HL-60/S4 (cell line): ENCODE data around the gene SPRING1.

Source experiments
- in situ Hi-C: fragments of 300-500 bp; cut with MboI; formaldehyde crosslinking; loops from 2 replicates; pipeline ENCODE4 v1.14.3; 2022; ENCODE audit warnings: low sequenced_read_pairs

Gene SPRING1

DNA sequence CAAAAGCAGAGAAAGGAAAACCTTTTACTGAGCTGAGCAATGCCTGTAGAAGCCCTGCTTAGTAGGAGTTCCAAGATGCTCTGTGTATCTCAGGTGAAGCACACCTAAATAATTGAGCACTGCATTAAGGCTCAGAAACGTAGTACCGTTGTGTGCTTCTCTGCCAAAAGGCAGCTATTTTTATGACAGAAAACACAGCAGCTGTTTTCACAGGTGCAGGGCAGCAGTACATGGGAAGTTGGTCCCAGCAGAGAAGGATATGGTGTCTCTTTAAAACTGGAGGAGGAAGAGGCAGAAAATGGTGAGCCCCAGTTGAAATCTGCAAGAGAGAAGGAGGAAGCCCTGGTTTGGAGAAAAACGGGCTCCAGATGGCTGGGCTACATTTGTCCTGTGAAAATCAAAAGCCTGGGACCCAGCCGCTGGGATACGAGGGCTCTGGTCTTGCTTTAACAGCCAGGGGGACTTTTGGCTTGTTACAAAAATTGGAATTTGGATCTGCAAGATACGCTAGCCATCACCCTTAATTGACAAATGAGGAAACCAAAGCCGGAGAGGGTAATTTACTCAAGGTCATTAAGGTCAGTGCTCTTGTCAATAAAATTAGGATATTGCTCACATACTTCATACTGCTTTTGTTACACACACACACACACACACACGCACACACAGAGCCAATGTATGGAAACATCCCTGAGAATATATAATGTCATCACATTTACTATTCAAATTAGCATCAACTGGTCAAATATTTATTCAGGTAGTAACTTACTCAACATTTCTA is 27.3 kb downstream of the SPRING1 start:
- in situ Hi-C loops, result loop anchor here (10.0 kb wide), 1 partner anchor 424 kb away; no protein-coding TSS in a partner anchor

DNA sequence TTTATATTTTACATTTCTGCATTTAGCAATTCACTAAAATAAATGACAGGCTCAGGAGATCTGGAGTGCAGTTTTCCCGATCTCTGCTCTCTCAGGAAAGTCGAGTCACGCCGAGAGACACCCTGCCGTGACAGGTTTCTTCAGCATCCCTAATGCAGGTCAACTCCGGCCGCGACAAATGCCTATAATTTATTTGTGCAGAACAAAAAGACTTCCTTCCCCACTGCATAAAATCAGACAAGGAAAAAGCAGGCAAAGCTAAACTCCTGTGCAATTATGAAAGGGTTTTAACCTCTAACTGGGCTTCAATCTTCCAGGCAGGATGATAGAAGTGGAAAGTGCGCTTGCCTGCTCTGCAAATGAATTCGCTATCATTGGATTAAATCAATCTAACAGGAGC is 28.1 kb downstream of the SPRING1 start:
- in situ Hi-C loops, result loop anchor here (10.0 kb wide), 1 partner anchor 425 kb away; no protein-coding TSS in a partner anchor

GRCh38 chr12:116708826-116709756 is 28.8 kb downstream of the SPRING1 start:
- in situ Hi-C loops, result no loop called here

- in situ Hi-C loops, result no loop called here
Observed at GRCh38 chr12:116707751-116708150, 30.1 kb downstream of the SPRING1 start.

DNA sequence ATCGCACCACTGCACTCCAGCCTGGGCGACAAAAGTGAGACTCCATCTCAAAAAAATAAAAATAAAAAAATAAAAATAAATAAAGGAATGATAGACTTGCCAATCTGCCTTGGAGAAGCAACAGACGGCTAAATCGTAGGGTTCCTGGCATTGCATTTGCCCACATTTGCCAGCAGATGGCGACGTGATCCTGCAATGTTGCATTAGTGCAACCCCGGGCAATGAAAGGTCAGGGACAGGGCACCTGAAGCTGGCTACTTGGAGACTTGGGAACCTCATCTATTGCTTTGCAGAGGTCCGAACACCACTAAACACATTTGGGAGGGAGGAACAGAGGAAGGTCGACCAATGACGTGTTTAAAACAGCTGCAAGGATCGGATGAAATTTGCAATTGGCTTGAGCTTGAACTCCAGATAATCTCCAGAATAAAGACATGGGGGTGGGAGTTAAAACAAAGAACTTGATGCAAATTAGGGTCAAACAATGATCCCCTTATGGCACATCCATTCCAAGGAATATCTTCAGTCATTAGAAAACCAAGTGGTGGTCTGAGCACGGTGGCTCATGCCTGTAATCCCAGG is 34.6 kb downstream of the SPRING1 start:
- in situ Hi-C loops, result no loop called here

- in situ Hi-C loops, result no loop called here
Observed at GRCh38 chr12:116701432-116701831, 36.4 kb downstream of the SPRING1 start.

GRCh38 chr12:116700066-116700465 is 37.8 kb downstream of the SPRING1 start:
- in situ Hi-C loops, result no loop called here

DNA sequence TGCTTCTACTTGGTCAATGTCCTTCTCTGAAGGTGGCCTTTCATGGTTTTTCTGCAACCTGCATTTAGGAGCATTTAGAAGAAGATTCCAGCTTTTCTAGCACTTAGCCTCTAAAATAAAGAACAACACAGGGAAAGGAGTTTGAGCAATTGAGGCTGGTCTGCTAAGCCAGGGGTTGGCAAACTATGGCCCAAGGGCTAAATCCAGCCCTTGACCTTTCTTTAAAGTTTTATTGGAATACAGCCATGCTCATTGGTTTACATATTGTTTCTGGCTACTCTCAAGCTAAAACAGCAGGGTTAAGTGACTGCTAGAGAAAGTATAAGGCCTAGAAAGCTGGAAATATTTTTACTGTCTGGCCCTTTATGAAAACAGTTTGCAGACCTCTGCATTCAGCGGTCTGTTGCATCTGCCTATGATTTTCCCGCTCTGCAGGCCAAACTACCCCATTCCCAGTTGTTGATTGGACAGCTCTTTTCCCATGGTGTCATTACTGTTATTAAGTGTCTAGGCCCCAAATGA is 39.3 kb downstream of the SPRING1 start:
- in situ Hi-C loops, result no loop called here

GRCh38 chr12:116698116-116698515 is 39.8 kb downstream of the SPRING1 start:
- in situ Hi-C loops, result no loop called here

DNA sequence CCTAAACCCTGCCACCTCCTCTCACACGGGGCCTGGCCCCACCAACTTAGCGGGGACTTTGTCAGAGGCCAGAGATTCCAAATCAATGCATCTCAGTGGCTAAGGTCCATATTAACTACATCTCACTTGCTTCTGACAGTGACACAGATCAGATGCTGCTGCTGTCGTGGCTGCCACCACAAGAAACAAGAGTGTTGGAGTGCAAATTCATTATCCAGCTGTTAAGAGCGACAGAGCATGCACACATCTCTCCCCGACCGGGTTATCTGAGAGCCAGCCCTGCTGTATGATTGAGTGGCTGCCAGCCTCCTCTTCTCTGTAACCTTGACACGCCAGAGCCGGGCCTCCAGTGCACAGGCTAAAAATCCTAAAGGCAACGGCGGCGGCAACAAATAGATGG is 40.2 kb downstream of the SPRING1 start:
- in situ Hi-C loops, result no loop called here

- in situ Hi-C loops, result no loop called here
Observed at GRCh38 chr12:116697305-116697704, 40.6 kb downstream of the SPRING1 start.

DNA sequence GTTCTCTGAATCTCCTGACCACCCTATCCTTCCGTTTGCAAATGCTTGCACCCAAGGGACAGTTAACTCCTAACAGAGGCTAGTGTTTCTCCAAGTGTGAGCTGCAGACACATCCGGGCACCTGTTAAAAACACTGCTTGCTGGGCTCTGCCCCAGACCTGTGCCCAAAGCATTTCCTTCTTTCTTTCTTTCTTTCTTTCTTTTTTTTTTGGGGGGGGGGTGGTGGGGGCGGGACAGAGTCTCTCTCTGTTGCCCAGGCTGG is 42.5 kb downstream of the SPRING1 start:
- in situ Hi-C loops, result no loop called here

- in situ Hi-C loops, result no loop called here
Observed at GRCh38 chr12:116694653-116695463, 43.0 kb downstream of the SPRING1 start.

GRCh38 chr12:116693286-116694227 is 44.3 kb downstream of the SPRING1 start:
- in situ Hi-C loops, result no loop called here

GRCh38 chr12:116692605-116693004 is 45.3 kb downstream of the SPRING1 start:
- in situ Hi-C loops, result no loop called here

- in situ Hi-C loops, result no loop called here
Observed at GRCh38 chr12:116691636-116692035, 46.2 kb downstream of the SPRING1 start.

- in situ Hi-C loops, result no loop called here
Observed at GRCh38 chr12:116691205-116691604, 46.7 kb downstream of the SPRING1 start.

- in situ Hi-C loops, result no loop called here
Observed at GRCh38 chr12:116689979-116690744, 47.7 kb downstream of the SPRING1 start.

GRCh38 chr12:116689521-116689920 is 48.3 kb downstream of the SPRING1 start:
- in situ Hi-C loops, result no loop called here
